ENCODE data around the gene KLHL21. TPM values are rescaled to one million over a fixed set of nuclear protein-coding genes. Genes with fewer than 3 reads are reported as not detected.

The KLHL21 gene
- total and polyA plus RNA-seq, 4 donors: 8.7 to 30.4 (median 16.6) TPM

DNA sequence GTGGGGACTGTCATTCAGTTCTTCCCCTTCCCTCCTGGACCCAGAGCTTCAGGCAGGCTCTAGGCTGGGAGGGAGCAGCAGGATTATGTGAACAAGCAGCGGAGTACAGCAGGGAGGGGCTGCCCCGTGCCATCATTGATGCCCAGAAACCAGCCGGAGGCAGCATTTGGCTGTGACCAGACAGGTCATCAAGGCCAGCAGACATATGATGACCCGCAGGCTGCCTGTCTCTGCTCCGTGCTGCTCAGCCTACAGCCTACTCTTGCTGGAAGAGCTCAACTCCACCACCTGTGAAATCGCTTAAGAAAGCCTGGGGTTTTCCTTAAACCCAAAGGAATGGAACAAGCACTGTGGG is 4.9 kb downstream of the KLHL21 start:
- H3K4me1 ChIP-seq (ENCODE audit: control insufficient read depth in 4 of 4, insufficient read depth in 4 of 4, low read length in 3 of 4): peaks cover 3 to 42% (median 28%) of the 10 kb centered on the region in 4 donors
- H3K27ac ChIP-seq (ENCODE audit: low read depth in 1 of 2, low read length in 2 of 2): no peak overlapping the region
- no peak for TF ChIP-seq GABPA (IDR thresholded peaks at IDR 0.05 in 1 of 2, conservative IDR thresholded peaks at IDR 0.05 in 1 of 2)
- no peak for TF ChIP-seq FOXA1 (IDR thresholded peaks at IDR 0.05)
- TF ChIP-seq FOXA2 (IDR thresholded peaks at IDR 0.05): no peak
- TF ChIP-seq, protein P1, sequence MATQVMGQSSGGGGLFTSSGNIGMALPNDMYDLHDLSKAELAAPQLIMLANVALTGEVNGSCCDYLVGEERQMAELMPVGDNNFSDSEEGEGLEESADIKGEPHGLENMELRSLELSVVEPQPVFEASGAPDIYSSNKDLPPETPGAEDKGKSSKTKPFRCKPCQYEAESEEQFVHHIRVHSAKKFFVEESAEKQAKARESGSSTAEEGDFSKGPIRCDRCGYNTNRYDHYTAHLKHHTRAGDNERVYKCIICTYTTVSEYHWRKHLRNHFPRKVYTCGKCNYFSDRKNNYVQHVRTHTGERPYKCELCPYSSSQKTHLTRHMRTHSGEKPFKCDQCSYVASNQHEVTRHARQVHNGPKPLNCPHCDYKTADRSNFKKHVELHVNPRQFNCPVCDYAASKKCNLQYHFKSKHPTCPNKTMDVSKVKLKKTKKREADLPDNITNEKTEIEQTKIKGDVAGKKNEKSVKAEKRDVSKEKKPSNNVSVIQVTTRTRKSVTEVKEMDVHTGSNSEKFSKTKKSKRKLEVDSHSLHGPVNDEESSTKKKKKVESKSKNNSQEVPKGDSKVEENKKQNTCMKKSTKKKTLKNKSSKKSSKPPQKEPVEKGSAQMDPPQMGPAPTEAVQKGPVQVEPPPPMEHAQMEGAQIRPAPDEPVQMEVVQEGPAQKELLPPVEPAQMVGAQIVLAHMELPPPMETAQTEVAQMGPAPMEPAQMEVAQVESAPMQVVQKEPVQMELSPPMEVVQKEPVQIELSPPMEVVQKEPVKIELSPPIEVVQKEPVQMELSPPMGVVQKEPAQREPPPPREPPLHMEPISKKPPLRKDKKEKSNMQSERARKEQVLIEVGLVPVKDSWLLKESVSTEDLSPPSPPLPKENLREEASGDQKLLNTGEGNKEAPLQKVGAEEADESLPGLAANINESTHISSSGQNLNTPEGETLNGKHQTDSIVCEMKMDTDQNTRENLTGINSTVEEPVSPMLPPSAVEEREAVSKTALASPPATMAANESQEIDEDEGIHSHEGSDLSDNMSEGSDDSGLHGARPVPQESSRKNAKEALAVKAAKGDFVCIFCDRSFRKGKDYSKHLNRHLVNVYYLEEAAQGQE (IDR thresholded peaks at IDR 0.05): no peak
- no peak for TF ChIP-seq EGR1 (IDR thresholded peaks at IDR 0.05; ENCODE audit: low read depth in 2 of 2)
- no peak for TF ChIP-seq RXRA (IDR thresholded peaks at IDR 0.05)
- no peaks in the 10 kb centered on the region for H3K9me3 ChIP-seq (ENCODE audit: control insufficient read depth in 4 of 4, low read length in 3 of 4)
- no peak overlapping the region for H3K9ac ChIP-seq (ENCODE audit: low read depth in 1 of 2, low read length in 2 of 2)
- DNase-seq (ENCODE audit: low spot score): no peak
- peaks cover 20 to 38% (median 30%) of the 10 kb centered on the region in 4 donors for H3K36me3 ChIP-seq (ENCODE audit: control insufficient read depth in 4 of 4, insufficient read depth in 3 of 4, low read depth in 1 of 4, low read length in 3 of 4)
- WGBS: 87% methylated on average over 6 of the region's 6 CpGs
- H3K4me3 ChIP-seq (ENCODE audit: low read depth in 1 of 3, low read length in 3 of 3): no peak overlapping the region
- no peaks in the 10 kb centered on the region for H3K27me3 ChIP-seq (ENCODE audit: control insufficient read depth in 4 of 4, insufficient read depth in 4 of 4, low read length in 3 of 4)

DNA sequence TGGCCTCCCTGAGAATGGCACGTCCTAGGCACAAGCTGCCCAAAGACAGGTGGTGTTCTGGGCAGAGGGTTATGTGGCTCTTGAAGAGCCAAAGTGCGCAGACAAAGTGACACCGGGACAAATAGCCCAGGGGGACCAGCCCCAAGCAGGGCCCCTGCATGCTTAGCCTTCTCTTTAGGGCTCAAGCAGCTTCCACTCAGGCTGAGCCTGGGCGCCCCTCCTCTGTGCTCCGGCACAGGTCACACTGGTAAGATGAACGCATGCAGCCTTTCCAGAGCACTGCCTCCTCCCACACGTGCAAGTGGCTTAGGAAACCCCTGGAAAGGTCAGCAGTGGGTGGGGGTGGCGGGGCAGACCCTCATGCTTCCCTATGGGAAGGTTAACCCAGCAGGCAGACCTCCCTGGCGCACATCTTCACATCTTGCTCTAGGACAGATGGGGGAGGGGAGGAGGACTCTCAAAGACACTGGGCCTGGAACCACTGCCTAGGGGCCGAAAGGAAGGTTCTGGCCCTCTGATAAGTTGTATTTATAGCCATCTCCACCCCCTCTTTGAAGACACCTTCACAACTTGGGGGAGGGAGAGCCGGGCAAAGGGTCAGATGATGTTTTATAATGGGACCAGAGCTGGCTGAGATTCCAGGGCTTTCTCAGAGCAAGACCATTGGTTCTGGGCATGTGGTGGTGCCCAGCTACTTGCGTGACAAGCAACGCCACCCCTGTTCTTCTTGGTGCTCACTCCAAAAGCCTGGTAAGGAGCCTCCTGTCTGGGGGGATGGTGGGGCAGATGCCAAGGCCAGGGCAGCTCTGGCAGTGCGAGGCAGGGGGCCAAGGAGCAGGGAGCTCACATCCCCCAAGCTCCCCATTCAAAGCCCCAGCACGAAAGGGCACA is 5.5 kb downstream of the KLHL21 start:
- H3K9ac ChIP-seq (ENCODE audit: low read depth in 1 of 2, low read length in 2 of 2): no peak overlapping the region
- no peak overlapping the region for H3K27ac ChIP-seq (ENCODE audit: low read depth in 1 of 2, low read length in 2 of 2)
- WGBS: 85% methylated on average over 15 of the region's 15 CpGs
- H3K4me1 ChIP-seq (ENCODE audit: control insufficient read depth in 4 of 4, insufficient read depth in 4 of 4, low read length in 3 of 4): peaks cover 3 to 42% (median 28%) of the 10 kb centered on the region in 4 donors
- H3K9me3 ChIP-seq (ENCODE audit: control insufficient read depth in 4 of 4, low read length in 3 of 4): no peaks in the 10 kb centered on the region
- no peak for DNase-seq (ENCODE audit: low spot score)
- peaks cover 22 to 45% (median 34%) of the 10 kb centered on the region in 4 donors for H3K36me3 ChIP-seq (ENCODE audit: control insufficient read depth in 4 of 4, insufficient read depth in 3 of 4, low read depth in 1 of 4, low read length in 3 of 4)
- TF ChIP-seq RAD21 (IDR thresholded peaks at IDR 0.05) (no peak), HNF4A (conservative IDR thresholded peaks at IDR 0.05) (no peak), HNF4G (IDR thresholded peaks at IDR 0.05) (no peak)
- TF ChIP-seq, protein P2, sequence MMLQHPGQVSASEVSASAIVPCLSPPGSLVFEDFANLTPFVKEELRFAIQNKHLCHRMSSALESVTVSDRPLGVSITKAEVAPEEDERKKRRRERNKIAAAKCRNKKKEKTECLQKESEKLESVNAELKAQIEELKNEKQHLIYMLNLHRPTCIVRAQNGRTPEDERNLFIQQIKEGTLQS (IDR thresholded peaks at IDR 0.05): no peak
- no peak overlapping the region for H3K4me3 ChIP-seq (ENCODE audit: low read depth in 1 of 3, low read length in 3 of 3)
- no peaks in the 10 kb centered on the region for H3K27me3 ChIP-seq (ENCODE audit: control insufficient read depth in 4 of 4, insufficient read depth in 4 of 4, low read length in 3 of 4)

DNA sequence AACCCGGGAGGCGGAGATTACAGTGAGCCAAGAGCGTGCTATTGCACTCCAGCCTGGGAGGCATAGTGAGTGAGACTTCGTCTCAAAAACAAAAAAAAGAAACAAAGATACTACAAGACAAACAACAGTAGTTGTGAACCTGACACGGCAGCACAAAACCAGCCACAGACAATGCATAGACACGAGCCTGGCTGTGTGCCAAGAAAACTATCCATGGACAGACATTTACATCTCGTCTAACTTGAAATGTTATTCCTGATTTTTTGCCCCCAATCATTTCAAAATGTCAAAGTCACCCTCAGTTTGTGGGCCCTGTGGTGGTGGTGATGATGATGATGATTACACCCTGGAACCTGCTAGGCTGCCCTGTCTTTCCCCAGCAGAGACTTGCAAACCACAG is 6.3 kb downstream of the KLHL21 start:
- Histone ChIP-seq H3K4me1 (ENCODE audit: control insufficient read depth in 4 of 4, insufficient read depth in 4 of 4, low read length in 3 of 4) (peaks cover 3 to 40% (median 27%) of the 10 kb centered on the region in 4 donors), H3K9me3 (ENCODE audit: control insufficient read depth in 4 of 4, low read length in 3 of 4) (no peaks in the 10 kb centered on the region), H3K4me3 (ENCODE audit: low read depth in 1 of 3, low read length in 3 of 3) (no peak overlapping the region), H3K27me3 (ENCODE audit: control insufficient read depth in 4 of 4, insufficient read depth in 4 of 4, low read length in 3 of 4) (no peaks in the 10 kb centered on the region), H3K36me3 (ENCODE audit: control insufficient read depth in 4 of 4, insufficient read depth in 3 of 4, low read depth in 1 of 4, low read length in 3 of 4) (peaks cover 25 to 52% (median 37%) of the 10 kb centered on the region in 4 donors), H3K27ac (ENCODE audit: low read depth in 1 of 2, low read length in 2 of 2) (no peak overlapping the region), H3K9ac (ENCODE audit: low read depth in 1 of 2, low read length in 2 of 2) (no peak overlapping the region)
- 64% methylated on average over 7 of the region's 7 CpGs for WGBS
- no peak for DNase-seq (ENCODE audit: low spot score)
- TF ChIP-seq, protein P3, sequence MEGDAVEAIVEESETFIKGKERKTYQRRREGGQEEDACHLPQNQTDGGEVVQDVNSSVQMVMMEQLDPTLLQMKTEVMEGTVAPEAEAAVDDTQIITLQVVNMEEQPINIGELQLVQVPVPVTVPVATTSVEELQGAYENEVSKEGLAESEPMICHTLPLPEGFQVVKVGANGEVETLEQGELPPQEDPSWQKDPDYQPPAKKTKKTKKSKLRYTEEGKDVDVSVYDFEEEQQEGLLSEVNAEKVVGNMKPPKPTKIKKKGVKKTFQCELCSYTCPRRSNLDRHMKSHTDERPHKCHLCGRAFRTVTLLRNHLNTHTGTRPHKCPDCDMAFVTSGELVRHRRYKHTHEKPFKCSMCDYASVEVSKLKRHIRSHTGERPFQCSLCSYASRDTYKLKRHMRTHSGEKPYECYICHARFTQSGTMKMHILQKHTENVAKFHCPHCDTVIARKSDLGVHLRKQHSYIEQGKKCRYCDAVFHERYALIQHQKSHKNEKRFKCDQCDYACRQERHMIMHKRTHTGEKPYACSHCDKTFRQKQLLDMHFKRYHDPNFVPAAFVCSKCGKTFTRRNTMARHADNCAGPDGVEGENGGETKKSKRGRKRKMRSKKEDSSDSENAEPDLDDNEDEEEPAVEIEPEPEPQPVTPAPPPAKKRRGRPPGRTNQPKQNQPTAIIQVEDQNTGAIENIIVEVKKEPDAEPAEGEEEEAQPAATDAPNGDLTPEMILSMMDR (IDR thresholded peaks at IDR 0.05; ENCODE audit: low read depth, low read length, missing input control): no peak
- TF ChIP-seq HNF4A (conservative IDR thresholded peaks at IDR 0.05) (no peak), HNF4G (IDR thresholded peaks at IDR 0.05) (no peak), JUND (IDR thresholded peaks at IDR 0.05) (no peak), EGR1 (IDR thresholded peaks at IDR 0.05; ENCODE audit: low read depth in 2 of 2) (no peak), SP1 (IDR thresholded peaks at IDR 0.05) (no peak), NR2F2 (IDR thresholded peaks at IDR 0.05) (no peak), RXRA (IDR thresholded peaks at IDR 0.05) (no peak), TAF1 (conservative IDR thresholded peaks at IDR 0.05) (no peak), RAD21 (IDR thresholded peaks at IDR 0.05) (no peak), YY1 (IDR thresholded peaks at IDR 0.05) (no peak)
- TF ChIP-seq, protein P4, sequence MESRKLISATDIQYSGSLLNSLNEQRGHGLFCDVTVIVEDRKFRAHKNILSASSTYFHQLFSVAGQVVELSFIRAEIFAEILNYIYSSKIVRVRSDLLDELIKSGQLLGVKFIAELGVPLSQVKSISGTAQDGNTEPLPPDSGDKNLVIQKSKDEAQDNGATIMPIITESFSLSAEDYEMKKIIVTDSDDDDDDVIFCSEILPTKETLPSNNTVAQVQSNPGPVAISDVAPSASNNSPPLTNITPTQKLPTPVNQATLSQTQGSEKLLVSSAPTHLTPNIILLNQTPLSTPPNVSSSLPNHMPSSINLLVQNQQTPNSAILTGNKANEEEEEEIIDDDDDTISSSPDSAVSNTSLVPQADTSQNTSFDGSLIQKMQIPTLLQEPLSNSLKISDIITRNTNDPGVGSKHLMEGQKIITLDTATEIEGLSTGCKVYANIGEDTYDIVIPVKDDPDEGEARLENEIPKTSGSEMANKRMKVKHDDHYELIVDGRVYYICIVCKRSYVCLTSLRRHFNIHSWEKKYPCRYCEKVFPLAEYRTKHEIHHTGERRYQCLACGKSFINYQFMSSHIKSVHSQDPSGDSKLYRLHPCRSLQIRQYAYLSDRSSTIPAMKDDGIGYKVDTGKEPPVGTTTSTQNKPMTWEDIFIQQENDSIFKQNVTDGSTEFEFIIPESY (IDR thresholded peaks at IDR 0.05): no peak
